Activated T-cell treated with anti-CD3 and anti-CD28 coated beads, Interleukin-2, amount 50 U/mL, for 1 hour (primary cell): ENCODE measurements around the gene ADAM12.

Source experiments
- DNase-seq: peaks from one replicate; pipeline ENCODE4 v3.0.0-alpha.2; 2020

Gene ADAM12

DNA sequence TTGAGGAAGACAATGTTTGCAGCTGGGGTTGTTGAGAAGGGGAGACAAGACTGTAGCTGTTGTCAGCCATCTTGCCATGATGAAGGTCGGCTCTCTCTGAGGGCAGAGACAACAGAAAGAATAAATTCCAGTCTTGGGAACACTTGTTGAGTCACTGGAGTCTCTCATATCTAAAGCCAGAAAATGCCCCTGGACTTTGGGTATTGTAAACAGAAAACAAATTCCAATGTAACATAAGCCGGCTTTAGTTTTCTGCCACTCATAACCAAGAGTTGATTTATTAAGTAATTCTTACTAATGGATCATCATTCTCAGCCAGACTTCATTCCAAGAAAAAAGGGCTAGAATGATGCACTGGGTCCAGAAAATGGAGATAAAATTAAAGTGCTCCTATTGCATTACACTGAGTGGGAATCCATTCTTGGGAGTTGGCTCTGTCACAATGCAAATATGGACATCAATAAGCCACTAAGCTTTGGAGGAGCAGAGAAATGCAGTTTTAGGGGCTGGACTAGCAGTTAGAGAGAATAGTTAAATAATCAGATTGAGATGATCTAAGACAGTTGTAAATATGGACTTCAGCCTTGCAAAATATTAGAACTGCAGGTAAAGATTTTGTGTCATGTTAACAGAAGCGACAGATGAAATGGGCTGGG, 78.9 kb downstream of the ADAM12 start:
- no peak for DNase-seq

DNA sequence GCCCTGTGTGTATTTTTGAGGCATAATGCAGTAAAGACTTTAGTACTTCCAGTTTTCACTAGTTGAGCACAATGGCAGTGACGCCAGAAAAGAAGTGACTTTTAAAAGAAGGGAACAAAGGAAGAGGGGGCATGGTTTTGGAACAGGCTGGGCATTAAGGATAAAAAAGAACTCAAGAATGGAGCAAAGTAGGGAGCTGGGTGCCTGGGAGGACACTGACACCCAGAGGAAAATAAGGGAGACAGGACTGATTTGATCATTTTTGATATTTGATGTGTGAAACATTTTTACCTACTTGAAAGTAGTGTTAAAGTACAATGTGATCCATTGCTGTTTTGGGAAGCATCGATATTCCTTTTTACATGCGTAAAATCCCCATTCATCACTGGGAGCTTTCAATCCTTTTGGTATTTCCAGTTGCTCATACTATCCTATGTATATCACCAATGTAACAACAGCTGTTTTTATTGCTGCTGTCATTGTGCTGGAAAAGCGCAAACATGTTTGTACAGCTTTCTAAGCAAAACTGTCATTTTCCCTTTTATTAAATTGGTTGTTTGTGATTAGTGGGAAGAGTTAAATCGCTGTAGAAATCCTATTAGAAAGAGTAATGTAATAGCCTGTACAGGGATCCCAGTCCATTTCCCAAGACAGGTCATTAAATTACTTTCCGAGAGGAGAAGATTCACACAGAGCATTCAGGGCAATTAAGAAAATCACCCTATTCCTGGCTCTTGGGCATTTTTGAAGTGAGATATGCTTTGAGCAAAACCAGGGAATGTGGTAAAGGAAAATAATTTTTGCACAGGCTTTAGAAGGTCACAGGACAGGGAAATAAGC, 85.2 kb downstream of the ADAM12 start:
- no peak for DNase-seq

GRCh38 chr10:126302476-126302756, 85.9 kb downstream of the ADAM12 start:
- no peak for DNase-seq

DNA sequence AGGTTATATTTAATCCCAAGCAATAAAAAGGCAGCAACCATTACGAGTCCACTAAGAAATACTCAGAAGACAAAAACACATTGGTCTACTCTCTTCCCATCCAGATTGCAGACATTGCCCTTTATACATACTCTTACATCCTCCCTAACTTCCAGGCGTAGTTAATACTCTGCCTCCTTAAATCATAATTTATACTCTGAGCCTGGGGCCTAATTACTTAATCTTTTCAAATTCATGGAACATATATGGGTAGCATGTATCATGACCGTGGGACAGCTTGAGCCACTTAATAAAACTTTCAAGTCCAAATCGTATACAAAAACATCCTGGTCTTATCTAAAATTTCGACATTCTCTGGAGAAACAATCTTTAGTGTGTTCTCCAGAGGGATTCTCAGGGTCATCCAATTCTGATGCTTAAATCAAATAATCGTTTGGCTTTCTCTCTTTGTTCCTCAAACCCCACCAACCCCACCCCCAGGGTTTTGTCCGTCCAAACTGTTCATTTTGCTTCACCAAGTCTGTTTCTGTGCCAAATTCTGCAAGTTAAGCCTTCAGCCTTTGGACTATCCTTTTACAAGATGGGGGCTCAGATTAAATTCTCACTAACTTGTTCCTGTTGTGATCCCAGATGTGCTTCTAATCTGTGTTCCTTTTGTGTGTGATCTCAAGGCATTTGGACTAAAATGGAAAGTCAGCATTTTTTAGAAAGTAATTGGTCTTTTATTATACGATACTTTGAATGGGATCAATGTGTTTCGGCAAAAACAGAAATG, 86.4 kb downstream of the ADAM12 start:
- DNase-seq = no peak

- DNase-seq = no peak
Measured at GRCh38 chr10:126294451-126294850, 93.8 kb downstream of the ADAM12 start.

- DNase-seq = no peak
Measured at GRCh38 chr10:126290232-126290631, 98.0 kb downstream of the ADAM12 start.

GRCh38 chr10:126288547-126289493, 99.5 kb downstream of the ADAM12 start:
- DNase-seq = no peak

DNA sequence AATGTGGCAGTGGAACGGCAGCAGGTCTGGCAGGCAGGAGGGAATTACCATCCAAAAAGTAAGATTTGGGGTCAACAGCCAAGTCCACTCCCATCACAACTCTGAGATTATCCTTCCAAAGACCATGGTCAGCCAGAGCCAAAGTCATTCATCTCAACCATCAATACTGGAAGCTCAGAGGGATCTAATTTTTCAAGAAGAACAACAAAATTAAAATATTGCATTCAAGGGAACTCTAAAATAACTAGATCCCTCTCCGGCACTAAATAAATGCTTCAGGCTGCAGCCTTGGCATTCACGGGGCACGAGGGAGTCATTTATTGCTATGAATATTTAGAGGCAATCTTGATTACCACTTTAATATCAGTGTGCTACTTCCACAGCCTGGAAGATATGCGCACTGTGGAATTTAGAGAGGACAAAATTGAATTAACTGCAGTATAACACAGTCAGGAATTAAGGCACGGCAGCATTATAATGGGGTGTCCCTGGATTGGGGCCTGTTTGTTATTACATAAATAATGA, 102.0 kb downstream of the ADAM12 start:
- DNase-seq = no peak

DNA sequence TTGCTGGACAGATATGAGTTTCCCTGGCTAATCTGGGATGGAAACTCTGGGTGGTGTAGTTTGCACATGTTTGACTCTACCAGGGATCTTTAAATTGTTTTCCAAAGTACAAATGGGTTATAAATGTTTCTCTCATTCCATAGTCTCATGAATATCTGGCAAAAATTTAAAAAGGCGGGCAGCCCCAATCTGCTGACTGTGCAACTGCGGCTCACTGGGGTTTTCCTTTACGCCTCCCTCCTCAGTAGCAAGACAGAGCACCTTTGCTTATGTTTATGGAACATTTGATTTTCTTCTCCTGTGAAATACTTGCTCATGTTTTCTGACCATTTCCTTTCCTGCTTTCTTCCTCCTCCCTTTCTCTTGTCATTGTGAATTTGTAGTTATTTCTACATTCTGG, 105.0 kb downstream of the ADAM12 start:
- no peak for DNase-seq

DNA sequence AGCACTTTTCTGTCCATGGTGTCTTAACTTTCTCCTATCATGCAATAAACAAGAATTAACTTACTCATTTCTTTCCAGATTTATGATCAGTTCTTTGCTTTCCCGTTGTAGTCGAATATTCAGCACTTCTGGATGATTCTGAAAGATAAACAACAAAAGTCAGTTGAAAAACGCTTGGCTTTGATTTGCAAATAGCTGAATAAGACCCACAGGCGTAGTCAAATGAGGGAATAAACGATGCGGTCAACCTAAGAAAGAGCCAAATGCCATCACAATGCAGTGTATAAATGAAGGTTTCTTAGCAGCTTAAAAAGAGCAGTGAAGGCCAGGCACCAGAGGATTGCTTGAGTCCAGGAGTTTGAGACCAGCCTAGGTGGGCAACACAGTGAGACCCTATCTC, 109.4 kb downstream of the ADAM12 start:
- no peak for DNase-seq

GRCh38 chr10:126277181-126277580, 111.1 kb downstream of the ADAM12 start:
- DNase-seq = no peak

DNA sequence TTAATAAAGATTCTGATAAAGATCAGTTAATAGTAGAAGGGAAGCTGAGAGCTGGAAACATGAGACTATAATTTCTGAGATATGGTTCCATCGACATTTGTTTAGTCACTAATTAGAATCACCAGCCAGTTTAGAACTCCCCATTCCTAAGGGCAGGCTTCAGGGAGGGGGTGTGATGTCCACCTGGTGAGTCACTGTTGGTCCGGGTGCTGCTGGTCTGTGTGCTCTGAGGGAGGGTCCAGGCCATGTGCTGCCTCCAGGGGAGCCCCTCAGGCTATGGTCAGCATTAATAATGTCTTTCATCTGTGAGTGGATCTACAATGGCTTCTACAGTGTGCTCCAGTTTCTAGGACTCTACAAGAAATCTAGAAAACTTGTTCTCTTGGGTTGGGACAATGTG, 115.8 kb downstream of the ADAM12 start:
- DNase-seq = no peak

- DNase-seq = no peak
Measured at GRCh38 chr10:126270111-126270510, 118.2 kb downstream of the ADAM12 start.

GRCh38 chr10:126268013-126268920, 120.0 kb downstream of the ADAM12 start:
- no peak for DNase-seq

DNA sequence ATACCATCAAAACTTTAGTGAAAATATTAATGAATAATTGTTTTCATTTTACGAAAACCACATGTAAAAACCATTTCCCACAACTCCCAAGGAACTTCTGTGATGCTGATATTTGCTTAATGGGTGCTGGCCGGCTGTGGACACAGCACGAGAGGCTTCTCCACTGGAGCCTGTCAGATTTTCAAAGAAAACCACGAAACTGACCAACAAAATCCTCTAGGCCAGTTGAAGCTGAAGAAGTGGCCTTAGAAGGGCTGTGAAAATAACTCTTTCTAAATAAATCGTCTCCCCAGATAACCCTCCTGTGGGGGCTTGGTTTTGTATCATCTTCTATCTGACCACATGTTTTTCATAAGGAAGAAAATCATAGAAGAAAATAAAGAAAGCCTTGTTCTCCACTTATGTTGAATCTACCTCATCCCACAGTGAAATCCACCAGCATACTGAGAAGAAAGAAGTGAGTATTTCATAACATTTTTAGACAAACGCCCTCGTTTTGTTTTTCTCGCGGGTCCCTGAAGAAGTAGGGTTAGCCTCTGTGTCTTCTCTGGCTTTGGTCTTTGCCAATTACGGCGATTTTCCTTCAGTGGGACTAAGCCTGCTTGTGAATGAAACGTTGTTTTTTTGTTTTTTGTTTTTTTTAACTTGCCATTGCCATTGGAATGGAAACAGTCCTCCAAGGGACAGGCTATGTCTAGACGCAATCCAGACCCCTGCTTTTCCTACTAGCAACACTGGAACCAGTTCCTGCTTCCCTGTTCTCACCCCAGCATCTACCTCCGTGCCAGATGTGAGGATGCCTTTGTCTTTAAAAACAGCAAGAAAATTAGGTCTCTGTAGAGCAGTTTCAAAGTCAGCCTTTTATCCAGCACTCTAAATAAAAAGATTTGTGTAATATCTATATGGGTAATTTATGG, 123.9 kb downstream of the ADAM12 start:
- no peak for DNase-seq

- no peak for DNase-seq
Measured at GRCh38 chr10:126263006-126263676, 125.1 kb downstream of the ADAM12 start.

- DNase-seq = no peak
Measured at GRCh38 chr10:126262233-126262838, 125.9 kb downstream of the ADAM12 start.

GRCh38 chr10:126259760-126260479, 128.4 kb downstream of the ADAM12 start:
- DNase-seq = no peak

- no peak for DNase-seq
Measured at GRCh38 chr10:126256864-126257263, 131.4 kb downstream of the ADAM12 start.
